OCI-LY1 (cell line): ENCODE measurements around the gene TUBB2B.

ENCODE experiments used
- H2AFZ ChIP-seq: fragments of 200-600 bp; sonication (generic), shearing (Covaris generic); 2 replicates; pipeline ENCODE4 v1.6.0; 2014; ENCODE audit warnings: antibody characterized with exemption, mild to moderate bottlenecking, low read length
- H3F3A ChIP-seq: fragments of 200-600 bp; sonication (generic), shearing (Covaris generic); 2 replicates; pipeline ENCODE4 v1.6.0; 2014; ENCODE audit warnings: mild to moderate bottlenecking, antibody characterized with exemption, low read length, moderate library complexity; ENCODE audit not compliant: insufficient read depth
- H3K27ac ChIP-seq: fragments of 200-600 bp; sonication (generic); 2 replicates; pipeline ENCODE4 v1.5.1; 2014; ENCODE audit warnings: low read length, mixed run types, mild to moderate bottlenecking, low read depth; ENCODE audit not compliant: poor library complexity, severe bottlenecking
- H3K27me3 ChIP-seq: fragments of 200-600 bp; sonication (generic); 2 replicates; pipeline ENCODE4 v1.6.0; 2014; ENCODE audit warnings: antibody characterized with exemption, mild to moderate bottlenecking, low read length, moderate library complexity; ENCODE audit not compliant: insufficient read depth
- H3K36me3 ChIP-seq: fragments of 200-600 bp; sonication (generic); 2 replicates; pipeline ENCODE4 v1.6.1; 2014; ENCODE audit warnings: mild to moderate bottlenecking, antibody characterized with exemption, low read length, moderate library complexity, mixed read lengths; ENCODE audit not compliant: insufficient read depth
- H3K4me1 ChIP-seq: fragments of 200-600 bp; sonication (generic); 2 replicates; pipeline ENCODE4 v1.5.1; 2014; ENCODE audit warnings: mild to moderate bottlenecking, low read length, moderate library complexity; ENCODE audit not compliant: insufficient read depth, severe bottlenecking
- H3K4me2 ChIP-seq: fragments of 200-600 bp; sonication (generic), shearing (Covaris generic); 2 replicates; pipeline ENCODE4 v1.6.1; 2014; ENCODE audit warnings: low read length
- H3K4me3 ChIP-seq: fragments of 200-600 bp; sonication (generic); 2 replicates; pipeline ENCODE4 v1.5.1; 2014; ENCODE audit warnings: low read length, low read depth, mild to moderate bottlenecking, mixed read lengths; ENCODE audit not compliant: poor library complexity, severe bottlenecking
- H3K79me2 ChIP-seq: fragments of 200-600 bp; shearing (Covaris generic); 2 replicates; pipeline ENCODE4 v1.6.1; 2016; ENCODE audit warnings: mixed run types, low read length, mixed read lengths; ENCODE audit not compliant: insufficient read depth
- H3K9ac ChIP-seq: fragments of 200-600 bp; sonication (generic), shearing (Covaris generic); 2 replicates; pipeline ENCODE4 v1.6.1; 2014; ENCODE audit warnings: mild to moderate bottlenecking, low read length, mixed read lengths
- H3K9me2 ChIP-seq: fragments of 200-600 bp; sonication (generic), shearing (Covaris generic); 2 replicates; pipeline ENCODE4 v1.6.1; 2014; ENCODE audit warnings: low read depth, mild to moderate bottlenecking, low read length, mixed read lengths
- H3K9me3 ChIP-seq: fragments of 200-600 bp; shearing (Covaris generic); 2 replicates; pipeline ENCODE4 v1.6.1; 2014; ENCODE audit warnings: low read length, mixed read lengths
- H4K20me1 ChIP-seq: fragments of 200-600 bp; sonication (generic), shearing (Covaris generic); 2 replicates; pipeline ENCODE4 v1.6.0; 2016; ENCODE audit warnings: mild to moderate bottlenecking, low read length; ENCODE audit not compliant: insufficient read depth
- CTCF ChIP-seq: fragments of 200-600 bp; sonication (generic), shearing (Covaris generic); IDR thresholded peaks from 2 replicates; pipeline ENCODE4 v1.5.1; 2017; ENCODE audit warnings: mild to moderate bottlenecking, antibody characterized with exemption, low read length, moderate library complexity, mixed read lengths
- EZH2 ChIP-seq: fragments of 200-600 bp; sonication (generic), shearing (Covaris generic); IDR thresholded peaks from 2 replicates; pipeline ENCODE4 v1.8.0; 2017; ENCODE audit warnings: borderline replicate concordance, mixed run types, mild to moderate bottlenecking, antibody characterized with exemption, low read length, moderate library complexity, mixed read lengths

Gene TUBB2B

GRCh38 chr6:3230900-3231246, 3.4 kb upstream of the TUBB2B start:
- H3K4me3 ChIP-seq, result no peak overlapping the region
- H4K20me1 ChIP-seq, result no peaks in the 10 kb centered on the region
- H3K9me3 ChIP-seq, result no peaks in the 10 kb centered on the region
- H2AFZ ChIP-seq, result no peak overlapping the region
- H3K27ac ChIP-seq, result no peak overlapping the region
- H3K27me3 ChIP-seq, result peaks cover 6% of the 10 kb centered on the region
- no peak for TF ChIP-seq EZH2
- TF ChIP-seq CTCF, result no peak
- H3K4me1 ChIP-seq, result peaks cover 26% of the 10 kb centered on the region
- H3F3A ChIP-seq, result no peaks in the 10 kb centered on the region
- no peak overlapping the region for H3K4me2 ChIP-seq
- H3K36me3 ChIP-seq, result no peaks in the 10 kb centered on the region
- no peak overlapping the region for H3K9ac ChIP-seq
- no peaks in the 10 kb centered on the region for H3K9me2 ChIP-seq
- no peaks in the 10 kb centered on the region for H3K79me2 ChIP-seq

- no peak overlapping the region for H2AFZ ChIP-seq
- no peaks in the 10 kb centered on the region for H3K9me3 ChIP-seq
- no peaks in the 10 kb centered on the region for H3F3A ChIP-seq
- peaks cover 26% of the 10 kb centered on the region for H3K4me1 ChIP-seq
- H3K4me2 ChIP-seq, result no peak overlapping the region
- H3K9ac ChIP-seq, result no peak overlapping the region
- H3K4me3 ChIP-seq, result no peak overlapping the region
- H3K79me2 ChIP-seq, result no peaks in the 10 kb centered on the region
- no peaks in the 10 kb centered on the region for H3K9me2 ChIP-seq
- H3K36me3 ChIP-seq, result no peaks in the 10 kb centered on the region
- TF ChIP-seq EZH2, result no peak
- TF ChIP-seq CTCF, result no peak
- no peak overlapping the region for H3K27ac ChIP-seq
- peaks cover 6% of the 10 kb centered on the region for H3K27me3 ChIP-seq
- no peaks in the 10 kb centered on the region for H4K20me1 ChIP-seq
Observed at GRCh38 chr6:3230256-3230882, 2.9 kb upstream of the TUBB2B start.

- no peaks in the 10 kb centered on the region for H3K9me2 ChIP-seq
- H2AFZ ChIP-seq, result no peak overlapping the region
- H3F3A ChIP-seq, result no peaks in the 10 kb centered on the region
- TF ChIP-seq EZH2 (no peak), CTCF (peak; percentile 6; the same call in 1 of the 2 replicates)
- peak overlapping the region; percentile 37 for H3K4me3 ChIP-seq
- peak overlapping the region; percentile 44 for H3K4me2 ChIP-seq
- H3K27ac ChIP-seq, result no peak overlapping the region
- H3K79me2 ChIP-seq, result no peaks in the 10 kb centered on the region
- peaks cover 6% of the 10 kb centered on the region for H3K27me3 ChIP-seq
- H3K36me3 ChIP-seq, result no peaks in the 10 kb centered on the region
- H4K20me1 ChIP-seq, result no peaks in the 10 kb centered on the region
- H3K9me3 ChIP-seq, result no peaks in the 10 kb centered on the region
- peaks cover 26% of the 10 kb centered on the region for H3K4me1 ChIP-seq
- no peak overlapping the region for H3K9ac ChIP-seq
Observed at GRCh38 chr6:3229566-3230178, 2.2 kb upstream of the TUBB2B start.
